PC-3 (cell line): Measurements from ENCODE around the gene INPPL1.

Experiments
- EZH2 ChIP-seq: fragments of 300-600 bp; sonication (generic); IDR thresholded peaks from one replicate; pipeline ENCODE4 v1.6.1; 2017; ENCODE audit warnings: antibody characterized with exemption, mild to moderate bottlenecking, low read length; ENCODE audit not compliant: unreplicated experiment
- EZH2phosphoT487 ChIP-seq: fragments of 300-600 bp; sonication (generic); IDR thresholded peaks from 2 replicates; pipeline ENCODE4 v1.6.1; 2018; ENCODE audit warnings: mild to moderate bottlenecking, antibody characterized with exemption, low read length, borderline replicate concordance
- TF ChIP-seq, protein P1 (sequence below): fragments of 300-600 bp; sonication (generic); conservative IDR thresholded peaks from 2 replicates; pipeline ENCODE4 v1.5.1; 2017; ENCODE audit warnings: antibody characterized with exemption, low read depth, mild to moderate bottlenecking, low read length

DNA sequence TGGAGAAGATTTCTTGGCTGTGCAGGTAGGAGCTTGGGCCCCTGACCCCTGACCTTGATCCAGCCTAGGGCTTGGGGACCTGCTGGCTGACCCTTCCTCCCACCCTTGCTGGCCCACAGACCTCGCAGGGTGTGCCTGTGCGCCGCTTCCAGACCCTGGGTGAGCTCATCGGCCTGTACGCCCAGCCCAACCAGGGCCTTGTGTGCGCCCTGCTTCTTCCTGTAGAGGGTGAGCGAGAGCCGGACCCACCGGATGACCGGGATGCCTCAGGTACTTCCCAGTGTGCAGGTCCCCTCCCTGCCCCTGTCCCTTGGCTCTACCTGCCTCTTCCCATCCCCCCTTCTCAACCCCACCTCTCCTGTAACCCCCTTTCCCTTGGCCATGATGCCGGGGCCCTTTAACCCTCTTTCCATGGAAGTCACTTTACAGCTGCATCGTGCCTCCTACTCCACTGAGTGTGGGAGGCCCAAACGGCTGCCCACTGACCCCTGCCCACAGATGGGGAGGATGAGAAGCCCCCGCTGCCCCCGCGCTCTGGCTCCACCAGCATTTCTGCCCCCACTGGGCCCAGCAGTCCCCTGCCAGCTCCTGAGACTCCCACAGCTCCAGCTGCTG, 3.8 kb downstream of the INPPL1 start:
- TF ChIP-seq, protein P1, sequence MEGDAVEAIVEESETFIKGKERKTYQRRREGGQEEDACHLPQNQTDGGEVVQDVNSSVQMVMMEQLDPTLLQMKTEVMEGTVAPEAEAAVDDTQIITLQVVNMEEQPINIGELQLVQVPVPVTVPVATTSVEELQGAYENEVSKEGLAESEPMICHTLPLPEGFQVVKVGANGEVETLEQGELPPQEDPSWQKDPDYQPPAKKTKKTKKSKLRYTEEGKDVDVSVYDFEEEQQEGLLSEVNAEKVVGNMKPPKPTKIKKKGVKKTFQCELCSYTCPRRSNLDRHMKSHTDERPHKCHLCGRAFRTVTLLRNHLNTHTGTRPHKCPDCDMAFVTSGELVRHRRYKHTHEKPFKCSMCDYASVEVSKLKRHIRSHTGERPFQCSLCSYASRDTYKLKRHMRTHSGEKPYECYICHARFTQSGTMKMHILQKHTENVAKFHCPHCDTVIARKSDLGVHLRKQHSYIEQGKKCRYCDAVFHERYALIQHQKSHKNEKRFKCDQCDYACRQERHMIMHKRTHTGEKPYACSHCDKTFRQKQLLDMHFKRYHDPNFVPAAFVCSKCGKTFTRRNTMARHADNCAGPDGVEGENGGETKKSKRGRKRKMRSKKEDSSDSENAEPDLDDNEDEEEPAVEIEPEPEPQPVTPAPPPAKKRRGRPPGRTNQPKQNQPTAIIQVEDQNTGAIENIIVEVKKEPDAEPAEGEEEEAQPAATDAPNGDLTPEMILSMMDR, result no peak
- TF ChIP-seq EZH2phosphoT487 (no peak), EZH2 (no peak)
